GM21526 (cell line): ENCODE data around the gene SIX2.

ENCODE experiments used
- ATAC-seq: cut with Tn5 transposase; IDR thresholded peaks from one replicate; pipeline ENCODE4 v1.9.1; 2021; ENCODE audit warnings: moderate library complexity; ENCODE audit not compliant: unreplicated experiment, low FRiP score

Gene SIX2

DNA sequence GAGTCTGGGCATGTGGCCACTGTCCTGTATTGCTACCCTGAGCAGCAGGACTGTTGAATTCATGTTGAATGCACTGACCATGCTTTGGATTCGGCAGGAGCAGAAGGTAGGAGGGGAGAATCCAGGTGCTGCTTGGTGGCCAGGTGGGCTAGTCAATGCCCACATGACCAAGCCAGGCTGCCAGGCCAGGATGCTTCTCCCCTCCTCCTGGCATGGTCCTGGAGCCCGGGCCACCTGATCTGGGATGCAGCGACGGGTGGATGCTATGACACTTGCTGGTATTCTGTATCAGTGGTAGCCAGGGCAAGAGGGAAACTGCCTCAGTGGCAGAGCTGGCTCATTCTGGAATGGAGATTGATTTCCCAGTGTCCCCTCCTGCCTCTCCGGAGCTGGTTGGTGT lies 14.8 kb upstream of the SIX2 start:
- ATAC-seq: no peak

GRCh38 chr2:45020439-45020838 lies 11.2 kb upstream of the SIX2 start:
- no peak for ATAC-seq

DNA sequence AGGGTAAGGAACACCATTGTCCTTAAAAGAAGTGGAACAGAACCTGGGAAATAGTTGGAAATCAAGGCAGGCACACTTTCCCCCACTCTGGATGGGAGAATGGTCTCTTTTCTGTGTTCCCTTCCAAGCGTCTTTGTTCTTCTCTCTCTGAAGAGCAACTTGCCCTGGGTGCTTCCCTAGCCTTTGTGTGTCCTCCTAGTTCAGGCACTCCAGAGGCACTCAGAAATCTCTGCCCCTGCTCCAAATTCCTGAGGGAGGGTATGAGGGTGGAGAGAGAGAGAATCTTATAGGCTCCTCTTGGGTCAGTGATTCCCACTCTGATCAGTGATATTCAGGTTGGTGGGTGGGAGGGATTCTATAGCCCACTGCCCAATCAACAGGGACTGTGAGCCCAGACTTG lies 8.8 kb upstream of the SIX2 start:
- ATAC-seq: no peak

- no peak for ATAC-seq
Measured at GRCh38 chr2:45014831-45015230, 5.6 kb upstream of the SIX2 start.

DNA sequence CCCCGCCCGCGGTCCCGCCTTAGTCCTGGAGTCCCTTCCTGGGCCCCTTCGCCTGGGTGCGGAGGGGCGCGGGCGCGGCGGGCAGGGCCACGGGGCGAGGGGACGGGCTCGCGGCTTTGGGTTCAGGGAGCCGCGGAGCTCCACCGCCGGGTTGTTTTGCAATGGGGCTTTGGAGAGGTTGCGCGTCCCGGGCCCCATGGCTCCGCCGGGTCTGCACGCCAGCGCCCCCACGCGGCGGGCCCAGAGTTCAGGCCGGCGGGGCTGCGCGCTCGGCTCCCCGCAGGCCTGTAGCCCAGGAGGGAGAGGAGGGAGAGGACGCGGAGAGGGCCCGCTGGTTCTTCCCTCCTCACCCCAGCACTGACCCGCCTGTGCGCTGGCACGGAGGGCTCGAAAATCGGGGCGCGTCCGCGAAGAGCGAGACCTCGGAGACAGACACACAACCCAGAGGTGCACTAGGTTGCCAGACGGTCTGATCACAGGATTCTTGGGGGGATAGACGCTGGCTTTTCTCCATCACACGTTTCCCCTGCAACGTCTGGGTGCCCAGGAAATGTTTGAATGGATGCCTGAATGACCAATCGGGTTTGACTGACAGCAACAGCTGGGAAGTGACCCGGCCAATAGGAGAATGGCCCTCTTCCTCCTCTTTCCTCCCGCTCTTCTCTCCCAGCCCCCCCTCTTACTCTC lies 4.9 kb upstream of the SIX2 start:
- no peak for ATAC-seq

DNA sequence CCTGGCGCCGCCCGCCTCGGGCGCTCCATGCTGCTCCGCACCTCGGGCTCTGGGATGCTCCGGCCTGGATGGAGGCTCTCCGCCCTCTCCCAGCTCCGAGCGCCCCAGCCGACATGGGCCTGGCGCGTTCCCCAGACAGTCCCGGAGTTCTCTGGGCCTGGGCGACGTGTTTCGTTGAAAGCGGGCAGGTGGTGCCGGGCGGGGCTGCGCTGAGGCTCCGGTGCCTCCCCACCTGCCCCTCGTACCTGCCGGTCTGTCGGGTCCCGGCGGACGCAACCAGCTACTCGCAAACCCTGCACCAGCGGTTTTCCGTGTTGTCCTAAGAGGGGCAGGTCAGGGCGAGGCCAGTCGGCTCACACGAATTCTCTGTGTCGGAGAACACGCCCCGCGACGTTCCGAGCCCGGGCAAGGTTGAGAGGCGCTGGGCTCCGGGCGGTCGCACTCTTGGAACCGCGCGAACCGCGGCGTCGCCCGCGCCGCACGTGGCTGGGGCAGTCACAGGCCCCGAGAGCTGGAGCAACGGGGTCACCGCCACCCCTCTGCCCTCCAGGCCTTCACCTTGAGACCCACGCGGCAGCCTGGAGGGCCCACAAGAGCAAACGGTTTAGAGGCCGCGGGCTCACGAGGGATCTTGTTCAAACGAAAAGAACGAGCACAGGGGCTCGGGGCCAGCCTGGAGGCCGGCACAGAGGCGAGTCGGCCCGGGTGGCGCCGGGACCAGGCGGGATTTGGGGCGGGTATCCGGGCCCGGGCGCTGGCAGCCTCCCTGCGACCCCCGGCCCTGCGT lies 4.2 kb upstream of the SIX2 start:
- ATAC-seq: no peak

GRCh38 chr2:45012733-45013132 lies 3.5 kb upstream of the SIX2 start:
- no peak for ATAC-seq

- no peak for ATAC-seq
Measured at GRCh38 chr2:45011621-45012602, 2.7 kb upstream of the SIX2 start.

- ATAC-seq: no peak
Measured at GRCh38 chr2:45011121-45011520, 1.9 kb upstream of the SIX2 start.

DNA sequence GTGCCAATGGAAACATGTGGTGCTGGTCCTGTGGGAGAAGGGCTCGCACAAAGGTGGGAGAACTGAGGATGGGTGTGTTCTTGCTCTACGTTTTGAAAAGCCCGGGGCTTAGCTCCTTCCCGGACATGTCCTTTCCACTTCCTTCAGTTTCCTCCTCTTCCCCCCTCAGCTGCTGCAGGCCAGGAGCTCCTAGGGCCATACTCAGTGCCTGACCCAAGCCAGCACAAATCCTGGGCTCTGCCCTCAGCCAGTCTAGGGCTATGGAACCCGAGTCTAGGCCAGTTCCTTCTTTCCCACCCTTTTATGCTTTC lies 1.4 kb upstream of the SIX2 start:
- no peak for ATAC-seq

GRCh38 chr2:45009928-45010701 lies 863 bp upstream of the SIX2 start:
- ATAC-seq: no peak

DNA sequence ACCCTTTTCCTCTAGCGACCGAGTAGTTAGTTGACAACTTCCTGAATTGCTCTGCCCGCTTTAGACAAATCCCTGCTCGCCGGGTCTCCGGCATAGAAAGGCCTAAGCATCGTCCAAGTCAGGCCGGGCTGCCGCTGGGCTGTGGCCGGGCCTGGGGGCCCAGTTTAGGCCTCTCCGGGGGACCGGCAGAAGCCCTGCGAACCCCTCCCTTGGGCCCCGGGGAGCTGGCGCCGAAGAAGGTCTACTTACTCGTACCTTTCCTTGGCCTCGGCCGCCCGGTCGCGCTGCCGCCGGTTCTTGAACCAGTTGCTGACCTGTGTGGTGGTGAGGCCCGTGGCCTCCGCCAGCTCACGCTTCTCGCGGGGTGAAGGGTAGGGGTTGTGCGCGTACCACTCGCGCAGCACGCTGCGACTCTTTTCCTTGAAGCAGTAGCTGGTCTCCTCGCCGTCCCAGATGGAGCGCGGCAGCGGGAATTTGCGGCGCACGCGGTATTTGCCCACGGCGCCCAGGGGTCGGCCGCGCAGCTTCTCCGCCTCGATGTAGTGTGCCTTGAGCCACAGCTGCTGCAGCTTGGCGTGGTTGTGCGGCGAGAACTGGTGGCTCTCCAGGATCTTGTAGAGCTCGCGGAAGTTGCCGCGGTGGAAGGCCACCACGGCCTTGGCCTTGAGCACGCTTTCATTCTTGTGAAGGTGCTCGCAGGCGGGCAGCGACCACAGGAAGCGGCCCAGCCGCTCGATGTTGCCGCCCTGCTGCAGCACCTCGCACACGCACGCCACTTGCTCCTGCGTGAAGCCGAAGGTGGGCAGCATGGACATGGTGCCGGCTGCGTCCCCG lies 739 bp downstream of the SIX2 start:
- no peak for ATAC-seq

DNA sequence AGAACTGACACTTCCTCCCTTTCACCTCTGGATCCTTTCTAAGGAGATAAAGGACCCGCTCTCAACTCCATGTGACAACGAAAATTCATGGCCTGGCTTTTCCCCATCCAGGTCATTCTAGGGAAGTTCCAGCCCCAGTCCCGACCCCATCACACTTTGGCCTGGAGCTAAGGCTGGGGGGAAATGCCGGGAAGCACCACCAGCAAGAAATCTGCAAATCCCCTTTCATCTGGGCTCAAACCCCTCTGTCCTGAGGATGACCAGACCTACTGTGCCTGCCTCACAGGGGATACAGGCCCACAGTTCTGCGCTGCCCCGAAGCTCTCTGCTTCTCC lies 1.3 kb downstream of the SIX2 start:
- ATAC-seq: no peak

DNA sequence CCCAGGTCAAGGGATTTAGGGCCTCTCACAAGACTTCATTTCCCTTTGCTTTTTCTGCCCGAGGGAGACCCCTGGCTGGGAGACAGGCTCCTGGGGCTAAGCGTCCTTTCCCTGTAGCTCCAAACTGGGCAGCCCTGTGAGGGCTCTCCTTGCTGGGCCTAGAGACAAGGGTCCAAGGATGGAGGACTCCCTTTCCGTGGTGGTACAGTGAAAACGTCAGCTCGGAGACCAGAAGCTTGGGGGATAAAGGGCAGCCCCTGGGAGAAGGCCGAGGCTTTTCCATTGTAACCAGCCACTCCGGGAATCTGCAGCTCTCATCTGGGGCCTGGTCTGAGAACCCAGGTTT lies 2.3 kb downstream of the SIX2 start:
- no peak for ATAC-seq

DNA sequence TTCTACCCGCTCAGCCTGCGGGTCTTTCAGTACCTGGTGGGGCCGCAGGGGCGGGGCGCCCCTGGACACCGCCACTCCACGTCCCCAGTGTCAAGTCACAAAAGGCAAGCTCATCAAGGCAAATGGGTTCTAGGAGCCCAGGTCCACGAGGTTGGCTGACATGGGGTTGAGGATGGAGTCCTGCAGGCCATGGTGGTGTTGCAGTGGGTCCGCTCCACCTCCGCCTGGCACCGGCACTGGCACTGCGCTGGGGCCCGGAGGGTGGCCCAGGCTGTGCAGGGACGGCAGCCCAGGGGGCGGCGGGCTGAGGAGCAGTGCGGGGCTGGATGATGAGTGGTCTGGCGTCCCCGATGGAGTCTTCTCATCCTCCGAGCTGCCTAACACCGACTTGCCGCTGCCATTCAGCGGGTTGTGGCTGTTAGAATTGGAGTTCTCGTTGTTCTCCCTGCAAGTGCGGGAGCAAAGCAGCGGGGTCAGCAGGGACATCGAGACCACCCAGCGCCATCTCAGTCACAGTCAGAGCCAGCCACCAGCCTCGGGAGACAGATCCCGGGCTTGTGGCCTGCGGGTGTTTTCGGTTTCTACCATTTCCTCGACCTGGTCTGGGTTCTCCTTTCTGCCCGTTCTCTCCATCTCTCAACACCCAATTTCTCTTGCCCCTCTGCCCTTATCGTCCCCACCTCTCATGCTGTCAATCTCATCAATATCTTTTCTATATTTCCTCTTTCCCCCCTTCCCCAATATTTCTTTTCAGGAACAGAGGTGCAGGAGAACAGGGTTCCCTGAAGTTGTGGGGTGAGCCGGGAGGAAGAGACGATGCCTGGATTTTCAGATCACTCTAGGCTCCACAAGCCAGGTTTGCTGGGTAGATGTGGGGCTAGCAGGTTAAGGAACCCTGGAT lies 3.0 kb downstream of the SIX2 start:
- no peak for ATAC-seq

GRCh38 chr2:45005261-45006002 lies 3.8 kb downstream of the SIX2 start:
- ATAC-seq: no peak

GRCh38 chr2:45004562-45005191 lies 4.6 kb downstream of the SIX2 start:
- no peak for ATAC-seq
